Measurements from ENCODE around the gene MIA.
"Not testable (repeated sequence)": the region's sequence is repeated elsewhere in the genome, so short reads cannot be mapped to it uniquely, and the experiment has no call there.

The MIA gene

DNA sequence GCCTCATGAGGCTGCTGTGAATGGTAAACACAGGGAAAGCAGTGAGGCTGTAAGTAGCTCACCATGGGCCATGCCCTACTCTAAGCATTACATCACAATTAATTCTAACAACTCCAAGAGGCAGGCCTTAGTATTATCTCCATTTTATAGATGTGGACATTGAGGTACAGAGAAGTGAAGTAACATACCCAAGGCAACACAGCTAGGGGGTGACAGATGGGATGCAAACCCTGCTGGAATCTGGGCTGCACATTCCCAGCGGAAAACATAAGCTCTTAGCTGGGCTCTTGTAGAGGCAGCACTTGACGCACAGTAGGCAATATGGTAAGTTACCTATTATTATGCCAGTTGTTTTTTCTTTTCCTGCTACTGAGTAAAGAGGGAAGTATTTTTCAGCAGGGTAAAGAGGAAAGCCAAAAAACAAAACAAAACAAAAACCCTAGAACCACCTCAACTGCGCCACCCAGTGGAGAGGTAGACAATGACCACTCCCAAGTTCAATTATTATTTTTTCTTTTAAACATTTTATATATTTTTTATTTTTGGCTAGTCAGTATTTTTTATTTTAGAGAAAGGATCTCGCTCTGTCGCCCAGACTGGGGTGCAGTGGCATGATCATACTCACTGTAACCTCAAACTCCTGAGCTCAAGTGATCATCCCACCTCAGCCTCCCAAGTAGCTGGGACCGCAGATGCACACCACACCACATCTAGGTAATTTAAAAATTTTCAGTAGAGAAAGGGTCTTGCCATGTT lies 44.3 kb downstream of the MIA start:
- DNase-seq (ENCODE audit: low read depth in 3 of 3): not testable (repeated sequence)

- no peak for DNase-seq (ENCODE audit: low read depth in 3 of 3)
Measured at GRCh38 chr19:40822161-40822560, 46.8 kb downstream of the MIA start.

GRCh38 chr19:40822704-40823553 lies 47.6 kb downstream of the MIA start:
- not testable (repeated sequence) for DNase-seq (ENCODE audit: low read depth in 3 of 3)

- not testable (repeated sequence) for DNase-seq (ENCODE audit: low read depth in 3 of 3)
Measured at GRCh38 chr19:40824916-40825315, 49.6 kb downstream of the MIA start.

- not testable (repeated sequence) for DNase-seq (ENCODE audit: low read depth in 3 of 3)
Measured at GRCh38 chr19:40825460-40826095, 50.3 kb downstream of the MIA start.

DNA sequence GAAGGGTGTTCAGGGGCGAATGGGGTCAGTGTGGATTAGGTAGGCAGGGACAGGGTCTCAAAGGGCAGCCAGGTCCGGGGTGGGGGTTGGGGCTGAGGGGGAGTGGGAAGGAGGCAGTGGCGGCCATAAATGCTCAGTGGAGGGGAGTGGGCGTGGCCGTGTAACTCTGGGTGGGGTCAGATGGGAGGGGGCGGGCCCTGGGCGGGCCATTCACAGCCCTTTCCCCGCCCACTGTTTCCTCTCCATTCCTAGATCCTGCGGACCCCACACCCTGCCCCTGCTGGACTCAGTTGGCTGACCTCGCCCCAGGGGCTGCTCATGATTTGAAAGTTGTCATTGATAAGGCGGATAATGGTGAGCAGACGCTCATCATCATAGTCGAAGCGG lies 51.0 kb downstream of the MIA start:
- DNase-seq (ENCODE audit: low read depth in 3 of 3): not testable (repeated sequence)

- not testable (repeated sequence) for DNase-seq (ENCODE audit: low read depth in 3 of 3)
Measured at GRCh38 chr19:40826699-40827385, 51.5 kb downstream of the MIA start.

Data from stimulated activated CD4-positive, alpha-beta T cell treated with anti-CD3 and anti-CD28 coated beads, TNF-alpha, amount 100 ng/mL, for 48 hours (primary cell).